A549 treated with Mapracorat at 1 μM for 4 hours (cell line): ENCODE results near the gene RNU5D-1. TPM values are rescaled to one million over a fixed set of nuclear protein-coding genes. Genes with fewer than 3 reads are reported as not detected.

Experiments
- total RNA-seq: library from RNA; stranded (reverse); fragments of 200-300 nt; extraction: Qiagen RNA extraction; gene quantifications from 5 replicates; pipeline ENCODE4 v1.2.3, GENCODE V29; 2022

RNU5D-1 gene
- not detected in 5 replicates for total RNA-seq

DNA sequence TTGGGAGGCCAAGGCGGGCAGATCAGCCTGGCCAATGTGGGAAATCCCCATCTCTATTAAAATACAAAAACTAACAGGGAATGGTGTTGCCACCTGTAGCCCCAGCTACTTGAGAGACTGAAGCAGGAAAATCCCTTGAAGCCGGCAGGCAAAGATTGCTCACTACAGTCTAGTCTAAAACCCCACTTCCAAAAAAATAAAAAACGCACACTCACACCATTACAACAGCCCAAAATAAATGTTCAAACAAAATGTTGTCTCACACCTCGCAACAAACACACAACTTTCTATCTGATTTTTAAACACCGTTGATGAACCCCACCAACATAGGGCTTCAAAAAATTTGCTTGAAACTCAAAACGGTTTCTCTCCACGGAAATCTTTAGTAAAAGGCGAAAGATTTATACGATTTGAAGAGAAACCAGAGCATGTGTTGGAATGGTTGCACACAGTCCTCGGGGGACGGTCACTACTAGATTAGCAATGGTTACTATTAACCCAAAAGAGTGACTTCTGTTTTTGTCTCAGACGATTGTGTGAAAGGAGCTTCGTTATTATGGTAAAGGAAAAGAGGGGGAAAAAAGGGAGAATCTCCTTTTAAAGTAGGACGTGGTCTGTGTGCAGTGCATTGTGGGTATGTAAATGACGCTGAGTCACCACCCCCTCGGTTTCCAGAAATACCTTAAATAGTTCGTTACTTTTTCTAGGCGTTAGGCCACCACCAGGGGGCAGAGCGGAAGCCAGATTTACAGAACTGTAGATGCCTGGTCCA, at the start of gene RNU5D-1:
Gene RNU5D-1, minus strand, starts transcription at position 430 of the 772 bp plus-strand sequence.

DNA sequence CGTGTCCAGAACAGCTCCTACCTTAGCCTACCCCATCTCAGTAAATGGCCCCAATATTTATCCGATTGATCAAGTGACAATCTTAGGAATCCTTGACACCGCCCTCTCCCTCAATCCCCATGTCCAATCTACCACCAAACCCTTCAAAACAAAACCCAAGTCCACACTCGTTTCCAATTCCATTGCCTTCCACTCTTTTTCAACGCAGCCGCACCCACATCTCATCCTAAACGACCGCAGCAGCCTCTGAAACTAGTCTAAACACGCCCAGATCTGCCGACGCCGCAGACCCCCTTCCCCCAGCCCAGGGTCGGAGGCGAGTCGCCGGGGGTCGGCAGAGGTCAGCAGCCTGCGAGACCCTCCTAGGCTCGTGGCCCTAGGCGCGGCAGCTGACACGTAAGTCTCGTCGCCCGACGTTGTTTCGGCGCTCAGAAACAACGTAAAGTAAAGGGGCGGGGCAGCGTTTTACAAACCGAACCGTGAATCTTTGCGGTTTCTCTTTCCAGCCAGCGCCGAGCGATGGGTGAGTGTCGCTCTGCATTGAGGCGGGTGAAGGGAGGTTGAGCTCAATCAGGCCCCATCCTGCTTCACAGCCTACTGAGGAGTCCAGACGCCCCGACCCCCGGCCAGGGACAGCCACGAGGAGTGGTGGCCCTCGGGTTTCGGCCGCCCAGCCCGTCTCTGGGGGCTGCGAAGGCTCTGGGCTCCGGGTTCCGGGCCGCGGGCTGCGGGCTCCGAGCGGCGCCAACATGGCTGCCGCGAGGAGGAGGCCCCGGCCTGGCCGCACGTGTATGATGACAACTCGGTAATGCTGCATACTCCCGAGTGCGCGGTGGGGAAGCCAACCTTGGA, 44.3 kb upstream of the RNU5D-1 start, which contains the start of gene RPS8:
Gene RPS8, plus strand, starts transcription at position 463 of the 852 bp plus-strand sequence. Its CDS starts 57 bp downstream, at position 520.

DNA sequence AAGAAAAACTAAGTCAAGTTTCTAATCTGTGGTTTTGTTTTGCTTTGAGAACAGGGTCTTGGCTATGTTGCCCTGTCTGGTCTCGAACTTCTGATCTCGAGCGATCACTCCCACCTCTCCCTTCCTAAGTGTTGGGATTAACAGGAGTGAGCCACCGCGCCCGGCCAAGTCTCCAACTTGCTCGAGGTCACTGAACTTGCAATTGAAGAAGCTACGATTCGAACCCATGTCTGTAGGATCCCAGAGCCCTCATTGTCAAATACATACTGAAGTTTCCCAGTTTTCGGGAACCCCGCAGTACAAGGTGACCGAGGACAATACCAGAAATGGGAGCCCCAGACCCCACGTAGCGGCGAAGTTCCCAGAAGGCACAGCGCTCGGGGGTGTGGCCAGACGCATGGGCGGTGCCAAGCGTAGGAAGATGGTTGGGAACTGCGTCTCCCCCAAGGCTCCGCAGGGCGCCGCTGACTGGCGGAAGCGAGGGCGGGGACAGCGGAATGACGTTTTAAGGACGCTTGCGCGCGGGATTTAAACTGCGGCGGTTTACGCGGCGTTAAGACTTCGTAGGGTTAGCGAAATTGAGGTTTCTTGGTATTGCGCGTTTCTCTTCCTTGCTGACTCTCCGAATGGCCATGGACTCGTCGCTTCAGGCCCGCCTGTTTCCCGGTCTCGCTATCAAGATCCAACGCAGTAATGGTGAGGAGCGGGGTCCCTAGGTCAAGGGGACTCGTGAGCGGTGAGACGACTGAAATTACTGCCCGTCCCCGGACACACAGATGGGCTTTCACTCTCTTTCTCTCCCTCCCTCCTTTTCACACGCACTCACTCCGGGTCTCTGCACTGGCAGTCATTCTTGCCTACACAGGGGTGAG, 8.6 kb upstream of the RNU5D-1 start, which contains the start of gene KIF2C:
Gene KIF2C, plus strand, starts transcription at position 531 of the 872 bp plus-strand sequence. Its CDS starts 96 bp downstream, at position 627.

Other genes with a start within 250 kb of the RNU5D-1 start
- gene TMEM53, start 56.7 kb downstream of the RNU5D-1 start, total RNA-seq: 6.8 to 11.9 TPM (median 9.3 TPM) in 5 replicates
- 0.38 to 1.2 TPM (median 0.98 TPM) in 5 replicates for gene ARMH1, start 56.5 kb downstream of the RNU5D-1 start, total RNA-seq
- 36.7 to 41.0 TPM (median 39.3 TPM) in 5 replicates for gene KIF2C, start 8.7 kb upstream of the RNU5D-1 start, total RNA-seq
- gene RPS8, start 44.4 kb upstream of the RNU5D-1 start, total RNA-seq: 1,530 to 1,730 TPM (median 1,691 TPM) in 5 replicates
- 0.29 to 0.51 TPM (median 0.42 TPM) in 5 replicates for gene BEST4, start 57.0 kb upstream of the RNU5D-1 start, total RNA-seq
- gene PLK3, start 69.2 kb upstream of the RNU5D-1 start, total RNA-seq: 12.5 to 20.9 TPM (median 20.0 TPM) in 5 replicates
- 0.20 to 0.76 TPM (median 0.45 TPM) in 5 replicates for gene DYNLT4, start 76.2 kb upstream of the RNU5D-1 start, total RNA-seq
- 2.3 to 3.4 TPM (median 2.7 TPM) in 5 replicates for gene BTBD19, start 77.4 kb upstream of the RNU5D-1 start, total RNA-seq
- gene PTCH2, start 112.1 kb upstream of the RNU5D-1 start, total RNA-seq: 0.11 to 0.31 TPM (median 0.14 TPM) in 5 replicates